ENCODE measurements around the gene ARMC5.

The ARMC5 gene

GRCh38 chr16:31461201-31461920 lies 2.1 kb downstream of the ARMC5 start:
- DNase-seq (ENCODE audit: low read depth in 2 of 2), result no peak

- DNase-seq (ENCODE audit: low read depth in 2 of 2), result no peak
Observed at GRCh38 chr16:31461921-31462804, 2.9 kb downstream of the ARMC5 start.

- DNase-seq (ENCODE audit: low read depth in 2 of 2), result no peak
Observed at GRCh38 chr16:31464348-31464769, 5.1 kb downstream of the ARMC5 start.

GRCh38 chr16:31464781-31465260 lies 5.5 kb downstream of the ARMC5 start:
- no peak for DNase-seq (ENCODE audit: low read depth in 2 of 2)

- no peak for DNase-seq (ENCODE audit: low read depth in 2 of 2)
Observed at GRCh38 chr16:31465788-31466370, 6.6 kb downstream of the ARMC5 start.

GRCh38 chr16:31466381-31466841 lies 7.1 kb downstream of the ARMC5 start:
- no peak for DNase-seq (ENCODE audit: low read depth in 2 of 2)

GRCh38 chr16:31467151-31467773 lies 8.0 kb downstream of the ARMC5 start:
- no peak for DNase-seq (ENCODE audit: low read depth in 2 of 2)

- no peak for DNase-seq (ENCODE audit: low read depth in 2 of 2)
Observed at GRCh38 chr16:31467858-31468257, 8.6 kb downstream of the ARMC5 start.

GRCh38 chr16:31470615-31471014 lies 11.3 kb downstream of the ARMC5 start:
- no peak for DNase-seq (ENCODE audit: low read depth in 2 of 2)

GRCh38 chr16:31471241-31471874 lies 12.1 kb downstream of the ARMC5 start:
- DNase-seq (ENCODE audit: low read depth in 2 of 2), result no peak

- no peak for DNase-seq (ENCODE audit: low read depth in 2 of 2)
Observed at GRCh38 chr16:31471875-31472708, 12.8 kb downstream of the ARMC5 start, which contains the start of gene TGFB1I1. TGFB1I1 (plus strand) TSS chr16:31472152; CDS start chr16:31472189, 37 bp downstream.

- DNase-seq (ENCODE audit: low read depth in 2 of 2), result no peak
Observed at GRCh38 chr16:31472709-31473203, 13.5 kb downstream of the ARMC5 start.

GRCh38 chr16:31473264-31473984 lies 14.1 kb downstream of the ARMC5 start:
- DNase-seq (ENCODE audit: low read depth in 2 of 2), result no peak

- no peak for DNase-seq (ENCODE audit: low read depth in 2 of 2)
Observed at GRCh38 chr16:31474173-31474714, 14.9 kb downstream of the ARMC5 start.

GRCh38 chr16:31474773-31475738 lies 15.8 kb downstream of the ARMC5 start:
- DNase-seq (ENCODE audit: low read depth in 2 of 2), result no peak

- no peak for DNase-seq (ENCODE audit: low read depth in 2 of 2)
Observed at GRCh38 chr16:31475946-31476302, 16.6 kb downstream of the ARMC5 start.

- peak; percentile 75 to 83 for DNase-seq (ENCODE audit: low read depth in 2 of 2)
Observed at GRCh38 chr16:31476303-31477219, 17.3 kb downstream of the ARMC5 start.
